VCaP (cell line): ENCODE results near the gene HEYL.

Experiments
- H3K27ac ChIP-seq: fragments of 450-650 bp; 2 replicates; pipeline ENCODE4 v1.5.1; 2017
- TF ChIP-seq, protein P1 (sequence below): fragments of 450-650 bp; conservative IDR thresholded peaks from 2 replicates; pipeline ENCODE4 v1.5.1; 2017; ENCODE audit warnings: mild to moderate bottlenecking, moderate library complexity

The HEYL gene

DNA sequence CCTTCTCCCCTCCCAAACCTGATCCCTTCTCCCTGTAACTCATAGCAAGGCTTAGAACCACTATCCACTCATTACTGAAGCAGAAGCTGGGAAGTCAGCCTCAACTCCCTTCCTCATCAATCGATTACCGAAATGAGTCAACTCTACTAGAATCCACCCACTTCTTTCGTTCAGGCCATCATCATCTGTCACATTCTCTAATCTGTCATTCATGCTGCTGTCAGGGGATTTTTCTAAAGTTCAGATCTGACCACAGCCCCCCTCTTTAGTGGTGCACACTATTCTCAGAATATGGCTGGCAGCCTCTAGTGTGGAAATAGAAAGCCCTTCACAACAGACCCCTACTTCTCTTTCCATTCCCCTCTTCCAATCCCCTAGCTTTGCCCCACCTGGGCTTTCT is 27.3 kb upstream of the HEYL start:
- H3K27ac ChIP-seq = no peak overlapping the region
- TF ChIP-seq, protein P1, sequence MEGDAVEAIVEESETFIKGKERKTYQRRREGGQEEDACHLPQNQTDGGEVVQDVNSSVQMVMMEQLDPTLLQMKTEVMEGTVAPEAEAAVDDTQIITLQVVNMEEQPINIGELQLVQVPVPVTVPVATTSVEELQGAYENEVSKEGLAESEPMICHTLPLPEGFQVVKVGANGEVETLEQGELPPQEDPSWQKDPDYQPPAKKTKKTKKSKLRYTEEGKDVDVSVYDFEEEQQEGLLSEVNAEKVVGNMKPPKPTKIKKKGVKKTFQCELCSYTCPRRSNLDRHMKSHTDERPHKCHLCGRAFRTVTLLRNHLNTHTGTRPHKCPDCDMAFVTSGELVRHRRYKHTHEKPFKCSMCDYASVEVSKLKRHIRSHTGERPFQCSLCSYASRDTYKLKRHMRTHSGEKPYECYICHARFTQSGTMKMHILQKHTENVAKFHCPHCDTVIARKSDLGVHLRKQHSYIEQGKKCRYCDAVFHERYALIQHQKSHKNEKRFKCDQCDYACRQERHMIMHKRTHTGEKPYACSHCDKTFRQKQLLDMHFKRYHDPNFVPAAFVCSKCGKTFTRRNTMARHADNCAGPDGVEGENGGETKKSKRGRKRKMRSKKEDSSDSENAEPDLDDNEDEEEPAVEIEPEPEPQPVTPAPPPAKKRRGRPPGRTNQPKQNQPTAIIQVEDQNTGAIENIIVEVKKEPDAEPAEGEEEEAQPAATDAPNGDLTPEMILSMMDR = no peak

GRCh38 chr1:39663559-39663958 is 24.1 kb upstream of the HEYL start:
- no peak overlapping the region for H3K27ac ChIP-seq
- TF ChIP-seq, protein P1 = no peak

- no peak overlapping the region for H3K27ac ChIP-seq
- TF ChIP-seq, protein P1 = no peak
Measured at GRCh38 chr1:39662861-39663260, 23.4 kb upstream of the HEYL start.

GRCh38 chr1:39659538-39659937 is 20.1 kb upstream of the HEYL start:
- TF ChIP-seq, protein P1 = no peak
- no peak overlapping the region for H3K27ac ChIP-seq

- TF ChIP-seq, protein P1 = no peak
- no peak overlapping the region for H3K27ac ChIP-seq
Measured at GRCh38 chr1:39659110-39659509, 19.7 kb upstream of the HEYL start.

DNA sequence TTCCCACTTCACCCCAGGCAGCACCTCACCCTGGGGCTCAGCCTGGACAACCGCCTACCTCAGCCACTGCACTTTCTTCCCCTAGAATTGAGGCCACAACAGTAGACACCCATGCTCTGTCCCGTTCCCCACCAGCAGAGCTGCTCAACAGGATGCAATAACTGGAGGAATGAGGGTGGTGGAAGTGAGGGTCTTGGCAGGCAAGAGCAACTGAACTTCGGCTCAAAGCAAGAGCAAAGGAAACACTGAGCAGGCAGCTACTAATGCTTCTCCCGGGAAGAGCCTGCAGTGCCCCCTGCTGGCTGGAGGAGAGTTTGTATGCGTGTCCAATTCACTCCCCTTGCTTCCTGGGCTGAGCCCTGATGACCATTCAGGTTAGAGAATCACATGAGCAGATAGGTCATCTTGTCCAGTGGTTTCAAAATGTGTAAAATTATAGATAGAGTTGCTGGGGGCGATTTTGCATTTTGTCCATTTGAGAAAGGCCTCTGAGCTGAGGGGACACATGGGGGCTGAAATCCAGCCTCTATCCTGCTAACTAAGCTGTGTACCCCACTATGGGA is 18.6 kb upstream of the HEYL start:
- TF ChIP-seq, protein P1 = peak; percentile 52
- no peak overlapping the region for H3K27ac ChIP-seq

- H3K27ac ChIP-seq = no peak overlapping the region
- TF ChIP-seq, protein P1 = no peak
Measured at GRCh38 chr1:39657402-39657801, 18.0 kb upstream of the HEYL start.
